H1 (cell line): ENCODE results near the gene NFAT5. TPM values are rescaled to one million over a fixed set of nuclear protein-coding genes. Genes with fewer than 3 reads are reported as not detected.
A peak's percentile ranks its signal among the peaks of the same experiment; 100 is the strongest.

Experiments used
- CTCF ChIA-PET: fragments of 300-600 bp; sonication (Branson Sonifier 250); formaldehyde crosslinking; loops from one replicate; lab custom pipeline; 2021; ENCODE audit not compliant: partially characterized antibody; lab: Charles Lee
- POLR2A ChIA-PET: fragments of 300-600 bp; sonication (Branson Sonifier 250); formaldehyde crosslinking; loops from one replicate; lab custom pipeline; 2021; ENCODE audit warnings: inconsistent platforms; ENCODE audit not compliant: partially characterized antibody; lab: Charles Lee
- DNase-seq, 2 experiments: peaks; one replicate each; pipeline versions ENCODE4 v3.0.0 to v3.0.0-alpha.2; 2010 to 2022; ENCODE audit warnings: low spot score in 2 of 2, low read depth in 1 of 2, mixed read lengths in 1 of 2
- FAIRE-seq: peaks from 2 replicates; lab custom pipeline; 2011; peaks lifted over from hg19 to GRCh38; lab: Jason Lieb, UNC
- H2AFZ ChIP-seq: 2 replicates; pipeline ENCODE4 v1.8.1; 2012; ENCODE audit warnings: low read length, inconsistent platforms
- H2AK5ac ChIP-seq: 2 replicates; pipeline ENCODE4 v1.6.1; 2013; ENCODE audit warnings: low read depth, low read length
- H2BK120ac ChIP-seq: replicated peaks from 2 replicates; pipeline ENCODE3; 2013; ENCODE audit warnings: low read depth, low read length, inconsistent platforms
- H2BK12ac ChIP-seq: 2 replicates; pipeline ENCODE4 v1.6.1; 2013; ENCODE audit warnings: low read depth, low read length
- H2BK15ac ChIP-seq: 2 replicates; pipeline ENCODE4 v1.6.1; 2013; ENCODE audit warnings: low read length
- H2BK20ac ChIP-seq: 2 replicates; pipeline ENCODE4 v1.6.1; 2013; ENCODE audit warnings: low read length
- H2BK5ac ChIP-seq: 2 replicates; pipeline ENCODE4 v1.6.1; 2013; ENCODE audit warnings: low read depth, low read length
- H3K14ac ChIP-seq: 2 replicates; pipeline ENCODE4 v1.6.1; 2013; ENCODE audit warnings: inconsistent platforms; ENCODE audit not compliant: insufficient read length
- H3K18ac ChIP-seq: 2 replicates; pipeline ENCODE4 v1.6.1; 2013; ENCODE audit warnings: low read length; ENCODE audit errors: extremely low read depth
- H3K23ac ChIP-seq: 2 replicates; pipeline ENCODE4 v1.6.1; 2013; ENCODE audit warnings: inconsistent platforms; ENCODE audit not compliant: insufficient read length
- H3K23me2 ChIP-seq: 2 replicates; pipeline ENCODE4 v1.6.1; 2013; ENCODE audit warnings: low read depth, low read length
- H3K27ac ChIP-seq: 2 replicates; pipeline ENCODE4 v1.6.1; 2011; ENCODE audit warnings: low read depth, low read length, inconsistent platforms
- H3K27me3 ChIP-seq, 4 experiments: replicated peaks in 1 of 4; 1 replicate in 1 of 4; 2 replicates in 3 of 4; pipeline versions ENCODE4 v1.6.1 to v1.8.1; 2011 to 2013; ENCODE audit warnings: low read length in 3 of 4, mild to moderate bottlenecking in 3 of 4, inconsistent platforms in 2 of 4, mixed read lengths in 2 of 4, moderate library complexity in 1 of 4; ENCODE audit not compliant: control insufficient read depth in 3 of 4, insufficient read depth in 3 of 4; ENCODE audit errors: extremely low read depth in 1 of 4
- H3K36me3 ChIP-seq, 4 experiments: 2 replicates each; pipeline versions ENCODE4 v1.6.1 to v1.8.1; 2011 to 2013; ENCODE audit warnings: mild to moderate bottlenecking in 4 of 4, low read length in 3 of 4, moderate library complexity in 2 of 4, control low read depth in 1 of 4, inconsistent platforms in 1 of 4; ENCODE audit not compliant: insufficient read depth in 4 of 4, control insufficient read depth in 2 of 4
- H3K4ac ChIP-seq: replicated peaks from 2 replicates; pipeline ENCODE3; 2013; ENCODE audit warnings: low read length, low read depth, mixed read lengths, inconsistent platforms; ENCODE audit not compliant: insufficient read length
- H3K4me1 ChIP-seq, 4 experiments: replicated peaks in 1 of 4; 1 replicate in 1 of 4; 2 replicates in 3 of 4; pipeline versions ENCODE4 v1.6.1 to v1.8.1; 2011 to 2013; ENCODE audit warnings: low read length in 3 of 4, inconsistent platforms in 2 of 4, mixed read lengths in 1 of 4; ENCODE audit not compliant: insufficient read depth in 4 of 4, control insufficient read depth in 3 of 4
- H3K4me2 ChIP-seq, 2 experiments: 2 replicates each; pipeline versions ENCODE4 v1.6.1 to v1.8.1; 2011 to 2013; ENCODE audit warnings: low read depth in 2 of 2, low read length in 2 of 2, control low read depth in 1 of 2, inconsistent platforms in 1 of 2, mild to moderate bottlenecking in 1 of 2; ENCODE audit not compliant: insufficient read depth in 1 of 2
- H3K4me3 ChIP-seq, 4 experiments: fragments of 200-600, 300-600 bp in 1 of 4; sonication (generic), shearing (Covaris generic), sonication (Bioruptor Twin) in 1 of 4; 2 replicates each; pipeline versions ENCODE4 v1.5.1 to v1.8.1; 2011 to 2016; ENCODE audit warnings: low read length in 4 of 4, low read depth in 3 of 4, control low read depth in 2 of 4, inconsistent platforms in 2 of 4, mild to moderate bottlenecking in 2 of 4, mixed read lengths in 1 of 4, moderate library complexity in 1 of 4; ENCODE audit not compliant: insufficient read depth in 2 of 4; ENCODE audit errors: extremely low read depth in 1 of 4
- H3K56ac ChIP-seq: replicated peaks from 2 replicates; pipeline ENCODE3; 2013; ENCODE audit warnings: low read depth, mild to moderate bottlenecking, mixed read lengths, low read length, inconsistent platforms; ENCODE audit not compliant: insufficient read length
- H3K79me1 ChIP-seq: 2 replicates; pipeline ENCODE4 v1.6.1; 2013; ENCODE audit warnings: low read depth, low read length, control low read depth
- H3K79me2 ChIP-seq, 2 experiments: 2 replicates each; pipeline versions ENCODE4 v1.6.1 to v1.8.1; 2012 to 2013; ENCODE audit warnings: low read length in 2 of 2, mild to moderate bottlenecking in 2 of 2, inconsistent platforms in 1 of 2; ENCODE audit not compliant: insufficient read depth in 2 of 2, control insufficient read depth in 1 of 2
- H3K9ac ChIP-seq, 4 experiments: replicated peaks in 1 of 4; 1 replicate in 1 of 4; 2 replicates in 3 of 4; pipeline versions ENCODE4 v1.6.1 to v1.8.1; 2011 to 2013; ENCODE audit warnings: low read depth in 3 of 4, low read length in 3 of 4, control low read depth in 2 of 4, mild to moderate bottlenecking in 2 of 4, moderate library complexity in 2 of 4, inconsistent platforms in 1 of 4; ENCODE audit errors: extremely low read depth in 1 of 4
- H3K9me3 ChIP-seq, 2 experiments: 2 replicates each; pipeline versions ENCODE4 v1.6.1 to v1.8.1; 2012 to 2013; ENCODE audit warnings: mild to moderate bottlenecking in 2 of 2, moderate library complexity in 2 of 2, control low read depth in 1 of 2, inconsistent platforms in 1 of 2, low read depth in 1 of 2, low read length in 1 of 2, mixed read lengths in 1 of 2; ENCODE audit not compliant: insufficient read depth in 2 of 2
- H4K20me1 ChIP-seq, 2 experiments: replicated peaks in 1 of 2; 2 replicates each; pipeline versions ENCODE3 to v1.8.1; 2011 to 2013; ENCODE audit warnings: inconsistent platforms in 2 of 2, low read length in 2 of 2, mild to moderate bottlenecking in 1 of 2; ENCODE audit not compliant: insufficient read depth in 2 of 2, control insufficient read depth in 1 of 2
- H4K5ac ChIP-seq: 2 replicates; pipeline ENCODE4 v1.6.1; 2013; ENCODE audit warnings: low read length, low read depth, mixed read lengths, inconsistent platforms; ENCODE audit not compliant: insufficient read length
- H4K8ac ChIP-seq: 2 replicates; pipeline ENCODE4 v1.8.0; 2013; ENCODE audit warnings: mild to moderate bottlenecking, moderate library complexity, low read length, inconsistent platforms; ENCODE audit not compliant: insufficient read depth; ENCODE audit errors: extremely low read depth
- H4K91ac ChIP-seq: replicated peaks from 2 replicates; pipeline ENCODE3; 2013; ENCODE audit warnings: low read length, mixed read lengths, inconsistent platforms; ENCODE audit not compliant: insufficient read length
- CBX5 ChIP-seq: fragments of 300-800, 300-1000 bp; sonication (generic); IDR thresholded peaks from 2 replicates; pipeline ENCODE4 v1.7.1; 2016; ENCODE audit warnings: antibody characterized with exemption, low read length, low read depth
- MAFK ChIP-seq: IDR thresholded peaks from 2 replicates; pipeline ENCODE4 v1.6.1; 2012; ENCODE audit warnings: low read depth, mild to moderate bottlenecking, improper control_type of control experiment, low read length
- WGBS, 2 experiments: shearing (Covaris generic) in 1 of 2; methylation state at CpG; one replicate each; pipeline versions ENCODE4 v1.1.6 to v1.1.7; 2013 to 2015; ENCODE audit warnings: low lambda C conversion rate in 2 of 2, mixed read lengths in 2 of 2, inconsistent platforms in 1 of 2, low coverage in 1 of 2, missing lambda C conversion rate in 1 of 2; ENCODE audit not compliant: insufficient replicate concordance in 2 of 2, insufficient coverage in 1 of 2, insufficient read length in 1 of 2; ENCODE audit errors: extremely low coverage in 1 of 2, missing lambda C conversion rate in 1 of 2; 5-methylcytosine and 5-hydroxymethylcytosine counted together
- polyA plus RNA-seq, 7 experiments: library from polyadenylated mRNA; depleted of rRNA in 3 of 7; stranded (reverse) in 5 of 7; unstranded in 2 of 7; fragments of >200 nt in 5 of 7; fragments of 200-250 nt in 2 of 7; gene quantifications; 1 replicate in 5 of 7; 2 replicates in 1 of 7; 4 replicates in 1 of 7; pipeline versions ENCODE4 v1.2.1 to v1.2.3, GENCODE V29; 2011 to 2013; ENCODE audit warnings: missing spikeins in 2 of 7, mixed read lengths in 2 of 7
- total RNA-seq: library from RNA; stranded (reverse); fragmentation: NEBNext Ultra II Directional; extraction: Animal tissue kit (Norgen Biotek cat#: 25700); gene quantifications from 2 replicates; pipeline ENCODE4 v1.2.1, GENCODE V29; 2021
- TF ChIP-seq, protein P1 (sequence below): IDR thresholded peaks from 2 replicates; pipeline ENCODE4 v1.6.1; 2012; ENCODE audit warnings: inconsistent platforms
- TF ChIP-seq, protein P2 (sequence below): IDR thresholded peaks from 2 replicates; pipeline ENCODE4 v1.6.1; 2011; ENCODE audit warnings: low read depth, mild to moderate bottlenecking, low read length; ENCODE audit not compliant: insufficient read depth

NFAT5 gene
- total and polyA plus RNA-seq, 2 of the 8 experiments (the other 6 are each of a cell fraction or from before 2014, with no cell fraction given) = 8.9 to 29.0 TPM

DNA sequence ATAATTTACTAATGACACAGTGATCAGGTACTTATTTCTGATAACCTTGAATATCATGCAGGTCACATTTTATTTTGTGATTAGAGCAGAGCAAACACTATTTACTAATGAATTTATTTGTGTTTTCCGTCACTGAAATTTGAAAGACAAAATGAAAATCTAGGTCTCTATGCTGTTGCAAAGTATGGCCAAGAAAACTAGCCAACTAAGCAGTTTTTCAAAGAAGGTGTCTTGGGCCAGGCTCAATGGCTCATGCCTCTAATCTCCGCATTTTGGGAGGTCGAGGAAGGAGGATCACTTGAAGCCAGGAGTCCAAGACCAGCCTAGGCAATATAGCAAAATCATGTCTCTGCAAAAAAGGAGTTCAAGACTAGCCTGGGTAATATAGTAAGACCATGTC, 3.0 kb upstream of the NFAT5 start:
- no peak overlapping the region for H3K14ac ChIP-seq
- WGBS, 2 experiments = 94% methylated on average over 3 of the region's 3 CpGs; no CpG with 5 or more reads in 1 of the 2 experiments
- H3K4me3 ChIP-seq = no peak overlapping the region
- H3K9me3 ChIP-seq = no peaks in the 10 kb centered on the region
- H3K9ac ChIP-seq = no peak overlapping the region
- no peak overlapping the region for H2BK12ac ChIP-seq
- H2BK20ac ChIP-seq = peak overlapping the region; percentile 57; the same call in 1 of the 2 replicates
- TF ChIP-seq, protein P1, sequence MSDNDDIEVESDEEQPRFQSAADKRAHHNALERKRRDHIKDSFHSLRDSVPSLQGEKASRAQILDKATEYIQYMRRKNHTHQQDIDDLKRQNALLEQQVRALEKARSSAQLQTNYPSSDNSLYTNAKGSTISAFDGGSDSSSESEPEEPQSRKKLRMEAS = no peak
- TF ChIP-seq, protein P2, sequence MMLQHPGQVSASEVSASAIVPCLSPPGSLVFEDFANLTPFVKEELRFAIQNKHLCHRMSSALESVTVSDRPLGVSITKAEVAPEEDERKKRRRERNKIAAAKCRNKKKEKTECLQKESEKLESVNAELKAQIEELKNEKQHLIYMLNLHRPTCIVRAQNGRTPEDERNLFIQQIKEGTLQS = no peak
- no peak for TF ChIP-seq CBX5
- TF ChIP-seq MAFK = peak; percentile 41; the same call in 1 of the 2 replicates
- no peaks in the 10 kb centered on the region for H3K79me1 ChIP-seq
- H3K79me2 ChIP-seq = peaks cover 0 to 10% of the 10 kb centered on the region in 2 experiments; a peak in 2 of 4 replicates
- no peaks in the 10 kb centered on the region for H3K27me3 ChIP-seq
- FAIRE-seq (no peak), DNase-seq (no peak)
- no peak overlapping the region for H3K27ac ChIP-seq
- H3K4ac ChIP-seq = no peak overlapping the region
- peaks cover 0 to 8% (median 7%) of the 10 kb centered on the region in 4 experiments; a peak in 5 of 7 replicates for H3K4me1 ChIP-seq
- H3K18ac ChIP-seq = no peak overlapping the region
- H3K4me2 ChIP-seq = no peak overlapping the region
- ChIA-PET POLR2A (interaction anchor here (0.6 to 1.6 kb wide), 2 partner anchors 10 to 110 kb away, joined by 3 to 5 read pairs; no protein-coding TSS in a partner anchor), CTCF (no interaction called here)
- no peak overlapping the region for H3K23ac ChIP-seq
- H4K20me1 ChIP-seq = no peaks in the 10 kb centered on the region
- H4K5ac ChIP-seq = no peak overlapping the region
- no peaks in the 10 kb centered on the region for H3K36me3 ChIP-seq
- H4K91ac ChIP-seq = no peak overlapping the region
- H2BK5ac ChIP-seq = no peak overlapping the region
- H4K8ac ChIP-seq = no peak overlapping the region
- no peak overlapping the region for H3K56ac ChIP-seq
- H2AFZ ChIP-seq = no peak overlapping the region
- H2BK15ac ChIP-seq = no peak overlapping the region
- H2BK120ac ChIP-seq = no peak overlapping the region
- peaks cover 7% of the 10 kb centered on the region for H3K23me2 ChIP-seq
- no peak overlapping the region for H2AK5ac ChIP-seq
